HEK293 (cell line): ENCODE measurements around the gene NEMP2.

ENCODE experiments used
- CTCF ChIA-PET: fragments of 350-600 bp; formaldehyde crosslinking; extraction: SDS; loops from one replicate; lab custom pipeline; 2021; ENCODE audit warnings: antibody characterized with exemption; lab: Yijun Ruan, JAX
- POLR2A ChIA-PET: fragments of 300-600 bp; formaldehyde crosslinking; extraction: SDS; loops from one replicate; lab custom pipeline; 2020; ENCODE audit warnings: antibody characterized with exemption, inconsistent platforms; lab: Yijun Ruan, JAX
- H3K27ac ChIP-seq: fragments of 200-500 bp; sonication (Bioruptor generic); 2 replicates; pipeline ENCODE4 v1.5.1; 2014; ENCODE audit warnings: low read depth, low read length, control low read depth, inconsistent platforms; ENCODE audit errors: extremely low read depth
- H3K36me3 ChIP-seq, 2 experiments: fragments of 200-500 bp in 1 of 2; sonication (Bioruptor generic) in 1 of 2; 1 replicate in 1 of 2; 2 replicates in 1 of 2; pipeline ENCODE4 v1.5.1; 2014 to 2017; ENCODE audit warnings: inconsistent platforms in 2 of 2, low read length in 2 of 2; ENCODE audit not compliant: control insufficient read depth in 2 of 2, insufficient read depth in 1 of 2
- H3K4me1 ChIP-seq: fragments of 200-500 bp; sonication (Bioruptor generic); 2 replicates; pipeline ENCODE4 v1.5.1; 2014; ENCODE audit warnings: mild to moderate bottlenecking, low read length, inconsistent platforms; ENCODE audit not compliant: control insufficient read depth, insufficient read depth
- H3K4me3 ChIP-seq: 2 replicates; pipeline ENCODE4 v1.5.1; 2011; ENCODE audit warnings: low read depth, mild to moderate bottlenecking, control low read depth, low read length, moderate library complexity
- H3K9me3 ChIP-seq: fragments of 200-500 bp; sonication (Bioruptor generic); 2 replicates; pipeline ENCODE4 v1.5.1; 2014; ENCODE audit warnings: low read depth, low read length, inconsistent platforms; ENCODE audit not compliant: control insufficient read depth, insufficient read depth
- FEZF1 ChIP-seq: fragments of 450-650 bp; formaldehyde crosslinking; IDR thresholded peaks from 2 replicates; pipeline ENCODE4 v1.5.1; 2016; ENCODE audit warnings: missing biosample characterization, missing genetic modification characterization
- PBX3 ChIP-seq: sonication (generic); formaldehyde crosslinking; IDR thresholded peaks from 2 replicates; pipeline ENCODE4 v1.8.1; 2022; ENCODE audit warnings: mild to moderate bottlenecking, moderate library complexity, missing genetic modification reagents
- ZBTB17 ChIP-seq: fragments of 450-650 bp; formaldehyde crosslinking; IDR thresholded peaks from 2 replicates; pipeline ENCODE4 v1.5.1; 2016; ENCODE audit warnings: missing biosample characterization, missing genetic modification characterization
- ZBTB44 ChIP-seq: fragments of 450-650 bp; IDR thresholded peaks from 2 replicates; pipeline ENCODE4 v1.5.1; 2018; ENCODE audit warnings: missing biosample characterization, mild to moderate bottlenecking, missing genetic modification characterization
- ZIC2 ChIP-seq: fragments of 450-650 bp; formaldehyde crosslinking; IDR thresholded peaks from 2 replicates; pipeline ENCODE4 v1.5.1; 2016; ENCODE audit warnings: missing biosample characterization, missing genetic modification characterization
- ZNF202 ChIP-seq: fragments of 450-650 bp; formaldehyde crosslinking; IDR thresholded peaks from 2 replicates; pipeline ENCODE4 v1.5.1; 2016; ENCODE audit warnings: missing biosample characterization, missing genetic modification characterization, borderline replicate concordance
- ZNF239 ChIP-seq: fragments of 450-650 bp; formaldehyde crosslinking; IDR thresholded peaks from 2 replicates; pipeline ENCODE4 v1.5.1; 2016; ENCODE audit warnings: missing biosample characterization, missing genetic modification characterization
- ZNF302 ChIP-seq: fragments of 450-650 bp; formaldehyde crosslinking; IDR thresholded peaks from 2 replicates; pipeline ENCODE4 v1.5.1; 2016; ENCODE audit warnings: missing biosample characterization, missing genetic modification characterization, low read depth
- ZNF335 ChIP-seq: fragments of 450-650 bp; formaldehyde crosslinking; conservative IDR thresholded peaks from 2 replicates; pipeline ENCODE4 v1.5.1; 2016; ENCODE audit warnings: missing biosample characterization, missing genetic modification characterization
- ZNF433 ChIP-seq: fragments of 450-650 bp; formaldehyde crosslinking; IDR thresholded peaks from 2 replicates; pipeline ENCODE4 v1.5.1; 2016; ENCODE audit warnings: missing biosample characterization, missing genetic modification characterization, low read depth
- ZNF514 ChIP-seq: fragments of 450-650 bp; formaldehyde crosslinking; IDR thresholded peaks from 2 replicates; pipeline ENCODE4 v1.5.1; 2016; ENCODE audit warnings: missing biosample characterization, missing genetic modification characterization
- ZNF544 ChIP-seq: fragments of 450-650 bp; formaldehyde crosslinking; IDR thresholded peaks from 2 replicates; pipeline ENCODE4 v1.5.0; 2017; ENCODE audit warnings: missing biosample characterization, missing genetic modification characterization
- ZNF560 ChIP-seq: fragments of 450-650 bp; formaldehyde crosslinking; IDR thresholded peaks from 2 replicates; pipeline ENCODE4 v1.5.1; 2017; ENCODE audit warnings: missing biosample characterization, missing genetic modification characterization, borderline replicate concordance
- ZNF626 ChIP-seq: fragments of 450-650 bp; sonication (Bioruptor Pico); formaldehyde crosslinking; IDR thresholded peaks from 2 replicates; pipeline ENCODE4 v1.5.1; 2018; ENCODE audit warnings: missing biosample characterization, missing genetic modification characterization, inconsistent platforms
- ZNF660 ChIP-seq: fragments of 450-650 bp; IDR thresholded peaks from 2 replicates; pipeline ENCODE4 v1.5.1; 2018; ENCODE audit warnings: missing biosample characterization, mild to moderate bottlenecking, missing genetic modification characterization
- TF ChIP-seq, protein P1 (sequence below): fragments of 450-650 bp; formaldehyde crosslinking; IDR thresholded peaks from 2 replicates; pipeline ENCODE4 v1.5.1; 2016; ENCODE audit warnings: missing biosample characterization, missing genetic modification characterization

Gene NEMP2

DNA sequence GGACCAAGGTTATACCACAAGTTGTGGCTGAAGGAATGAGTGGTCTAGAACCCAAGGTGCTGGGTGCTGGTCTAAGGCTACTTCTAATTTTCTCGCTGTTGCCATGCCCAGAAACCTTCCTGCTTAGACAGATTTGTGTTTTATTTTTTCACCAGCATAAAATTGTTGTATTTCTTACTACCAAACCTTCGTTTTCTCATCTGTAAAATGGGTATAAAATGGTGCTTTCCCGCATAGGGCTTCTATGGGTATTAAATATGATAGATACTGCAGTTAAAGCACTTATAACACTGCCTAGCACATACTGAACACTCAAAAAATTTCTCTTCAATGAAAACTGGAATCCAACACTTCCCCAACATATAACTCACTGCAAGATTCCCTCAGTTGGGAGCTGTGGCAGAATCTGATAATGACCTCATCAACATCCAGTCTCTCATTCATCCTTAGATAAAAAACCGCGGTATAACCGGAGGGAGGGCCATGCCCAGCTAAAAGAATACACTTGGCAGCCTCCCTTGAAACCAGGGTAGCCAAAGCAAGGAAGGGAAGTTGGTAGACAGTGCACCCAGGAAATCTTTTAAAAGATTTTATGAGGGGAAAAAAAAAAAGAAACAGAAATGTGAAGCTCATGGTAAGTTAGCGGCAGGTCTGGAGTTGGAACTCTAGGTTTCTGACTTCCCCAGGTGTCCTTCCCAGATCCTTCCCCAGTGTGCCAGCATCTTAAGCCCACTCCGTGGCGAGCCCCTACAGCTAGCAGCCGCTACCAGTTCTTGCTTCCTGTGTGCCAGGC is 1.2 kb downstream of the NEMP2 start:
- H3K9me3 ChIP-seq, result no peaks in the 10 kb centered on the region
- TF ChIP-seq, protein P1, sequence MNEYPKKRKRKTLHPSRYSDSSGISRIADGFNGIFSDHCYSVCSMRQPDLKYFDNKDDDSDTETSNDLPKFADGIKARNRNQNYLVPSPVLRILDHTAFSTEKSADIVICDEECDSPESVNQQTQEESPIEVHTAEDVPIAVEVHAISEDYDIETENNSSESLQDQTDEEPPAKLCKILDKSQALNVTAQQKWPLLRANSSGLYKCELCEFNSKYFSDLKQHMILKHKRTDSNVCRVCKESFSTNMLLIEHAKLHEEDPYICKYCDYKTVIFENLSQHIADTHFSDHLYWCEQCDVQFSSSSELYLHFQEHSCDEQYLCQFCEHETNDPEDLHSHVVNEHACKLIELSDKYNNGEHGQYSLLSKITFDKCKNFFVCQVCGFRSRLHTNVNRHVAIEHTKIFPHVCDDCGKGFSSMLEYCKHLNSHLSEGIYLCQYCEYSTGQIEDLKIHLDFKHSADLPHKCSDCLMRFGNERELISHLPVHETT, result no peak
- no peak overlapping the region for H3K4me3 ChIP-seq
- ChIA-PET CTCF (interaction anchor here (0.6 kb wide), 3 partner anchors 121 to 988 kb away, joined by 3 to 4 read pairs (median 3); no protein-coding TSS in a partner anchor), POLR2A (interaction anchor here (0.6 to 1.1 kb wide), 2 partner anchors 16 to 34 kb away, joined by 3 read pairs; no protein-coding TSS in a partner anchor)
- H3K27ac ChIP-seq, result peak overlapping the region; percentile 89; the same call in 1 of the 2 replicates
- H3K4me1 ChIP-seq, result no peaks in the 10 kb centered on the region
- H3K36me3 ChIP-seq, result peaks cover 0 to 6% of the 10 kb centered on the region in 2 experiments; a peak in 1 of 3 replicates

DNA sequence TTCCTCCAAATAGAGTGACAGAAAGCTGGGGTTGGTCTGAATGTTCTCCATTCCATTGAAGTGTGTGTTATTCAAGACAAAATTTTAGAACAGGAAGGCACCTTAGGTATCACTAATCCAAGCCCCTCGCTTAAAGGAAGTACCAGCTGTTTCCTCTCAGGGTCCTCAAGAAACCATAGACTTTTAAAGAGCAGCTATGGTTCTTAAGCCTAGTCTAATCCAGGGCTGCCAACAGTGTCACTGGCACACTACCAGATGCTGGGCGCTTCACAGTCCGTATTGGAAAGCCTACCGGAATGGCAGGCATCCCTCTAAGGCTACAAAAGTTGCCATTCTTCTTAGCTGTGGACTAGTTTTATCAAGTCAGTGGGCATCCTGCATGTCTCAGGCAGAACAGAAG is 1.9 kb downstream of the NEMP2 start:
- TF ChIP-seq ZNF514 (tag by site-specific recombination), result no peak
- no peak for TF ChIP-seq ZIC2 (tag by site-specific recombination)
- no peaks in the 10 kb centered on the region for H3K9me3 ChIP-seq
- ChIA-PET POLR2A (no interaction called here), CTCF (no interaction called here)
- H3K27ac ChIP-seq, result no peak overlapping the region
- peaks cover 0 to 6% of the 10 kb centered on the region in 2 experiments; a peak in 1 of 3 replicates for H3K36me3 ChIP-seq
- H3K4me1 ChIP-seq, result no peaks in the 10 kb centered on the region
- no peak overlapping the region for H3K4me3 ChIP-seq

DNA sequence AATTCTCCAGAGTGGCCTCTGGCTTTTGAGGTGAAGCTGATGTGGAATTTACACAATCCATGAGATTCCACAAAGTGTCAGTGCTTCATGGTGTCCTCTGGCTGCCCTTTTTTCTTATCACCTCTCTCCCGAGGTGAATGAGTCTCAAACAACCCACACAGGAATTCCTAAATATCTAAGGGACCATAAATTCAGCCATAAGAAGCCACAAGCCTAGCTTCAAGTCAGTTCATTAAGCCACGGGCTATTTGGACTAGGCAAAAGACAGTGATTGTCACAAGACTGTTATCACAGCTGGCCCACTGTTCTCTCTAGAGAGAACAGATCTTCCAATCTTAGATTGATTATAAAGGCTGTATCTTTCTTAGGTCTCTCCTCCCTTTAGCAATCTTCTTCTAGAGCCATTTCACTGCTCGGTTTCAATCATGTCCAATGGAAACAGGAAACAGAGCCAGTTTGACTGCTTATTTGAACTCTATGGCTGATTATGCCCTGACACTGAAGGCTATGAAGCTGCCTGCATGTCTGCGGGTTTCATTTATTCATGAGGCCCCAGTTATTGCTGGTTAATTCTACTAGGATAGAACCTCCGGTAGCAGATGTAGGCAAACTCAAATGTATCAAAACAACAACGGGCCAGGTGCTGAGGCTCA is 4.1 kb downstream of the NEMP2 start:
- no peaks in the 10 kb centered on the region for H3K9me3 ChIP-seq
- no peaks in the 10 kb centered on the region for H3K4me1 ChIP-seq
- H3K36me3 ChIP-seq, result no peaks in the 10 kb centered on the region
- TF ChIP-seq ZNF335 (tag by site-specific recombination) (peak; percentile 64; the same call in 1 of the 2 replicates), FEZF1 (tag by site-specific recombination) (peak; percentile 61), ZBTB17 (tag by site-specific recombination) (peak; percentile 94), ZNF202 (no peak)
- TF ChIP-seq, all 188 proteins: peak for 3
- CTCF ChIA-PET, result interaction anchor here (0.7 kb wide), 1 partner anchor 96 kb away, joined by 3 read pairs; no protein-coding TSS in a partner anchor
- POLR2A ChIA-PET, result no interaction called here
- Histone ChIP-seq H3K27ac (peak overlapping the region; percentile 8; the same call in 1 of the 2 replicates), H3K4me3 (no peak overlapping the region)

DNA sequence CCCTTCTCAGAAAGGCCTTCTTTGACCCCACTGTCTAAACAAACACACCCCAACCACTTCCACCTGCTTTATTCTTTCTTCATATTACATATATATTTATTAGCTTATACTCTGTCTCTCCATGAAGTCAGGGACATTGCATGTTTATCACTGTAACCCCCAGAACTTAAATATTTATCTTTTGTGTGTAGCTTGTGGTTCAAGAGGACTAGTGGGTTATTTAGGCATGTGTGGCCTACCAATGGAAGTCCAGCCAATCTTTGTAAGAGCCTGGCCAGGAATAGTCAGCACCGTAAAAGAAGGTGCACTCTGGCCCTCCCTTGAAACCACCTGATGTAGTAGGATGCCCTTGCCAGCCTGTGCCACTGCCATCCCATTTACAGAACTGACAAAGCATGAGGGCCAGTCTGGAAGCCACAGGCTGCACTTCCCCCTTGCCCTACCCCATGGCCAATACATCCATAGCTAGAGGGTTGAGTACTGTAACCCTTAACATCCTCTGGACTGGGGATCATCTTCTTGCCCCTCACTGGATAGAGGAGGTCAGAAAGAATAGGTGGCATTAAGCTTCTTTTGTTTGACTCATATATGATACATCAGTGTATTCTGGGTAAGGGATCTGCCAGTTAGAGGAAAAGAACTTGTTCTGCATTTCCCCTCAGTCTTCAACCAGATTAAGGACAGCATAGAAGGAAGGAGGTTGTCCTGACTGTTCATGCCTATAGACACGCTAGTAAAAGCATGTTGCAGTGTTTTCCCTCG is 4.9 kb downstream of the NEMP2 start:
- CTCF ChIA-PET, result interaction anchor here (0.7 kb wide), 1 partner anchor 96 kb away, joined by 3 read pairs; no protein-coding TSS in a partner anchor

More for the DNA sequence above, 4.9 kb downstream of the NEMP2 start:
- Histone ChIP-seq H3K36me3 (no peaks in the 10 kb centered on the region), H3K9me3 (no peaks in the 10 kb centered on the region), H3K4me1 (no peaks in the 10 kb centered on the region), H3K27ac (no peak overlapping the region), H3K4me3 (no peak overlapping the region)
- POLR2A ChIA-PET, result interaction anchor here (0.6 kb wide), 1 partner anchor 141 kb away, joined by 4 read pairs; no protein-coding TSS in a partner anchor
- TF ChIP-seq ZNF560 (tag by site-specific recombination), result no peak
- no peak for TF ChIP-seq ZNF626
- no peak for TF ChIP-seq ZNF239 (tag by site-specific recombination)
- TF ChIP-seq PBX3 (CRISPR knock-in tag), result no peak
- TF ChIP-seq ZNF433 (tag by site-specific recombination), result no peak
- no peak for TF ChIP-seq ZNF302 (tag by site-specific recombination)
- TF ChIP-seq ZNF660 (tag by site-specific recombination), result no peak
- TF ChIP-seq ZNF544 (tag by site-specific recombination), result no peak
- no peak for TF ChIP-seq ZBTB44 (tag by site-specific recombination)
